IPS-18c (cell line): ENCODE results near the gene BECN2.

ENCODE experiments used
- H3K4me3 ChIP-seq: 2 replicates; pipeline ENCODE4 v1.7.0; 2013; ENCODE audit warnings: low read depth, mild to moderate bottlenecking, low read length, moderate library complexity; ENCODE audit not compliant: insufficient read depth
- H3K9me3 ChIP-seq: one replicate; pipeline ENCODE4 v1.6.1; 2013; ENCODE audit warnings: mild to moderate bottlenecking, low read length, moderate library complexity; ENCODE audit not compliant: control insufficient read depth, insufficient read depth

Gene BECN2

GRCh38 chr1:241957692-241958494 is at the start of gene BECN2:
BECN2 (plus strand) TSS chr1:241957767; CDS start chr1:241957767, 0 bp downstream.
- H3K9me3 ChIP-seq = no peaks in the 10 kb centered on the region
- H3K4me3 ChIP-seq = no peak within 1 kb of the TSS

- H3K9me3 ChIP-seq = no peaks in the 10 kb centered on the region
- H3K4me3 ChIP-seq = no peak overlapping the region
Observed at GRCh38 chr1:241916196-241916595, 41.4 kb upstream of the BECN2 start.

- H3K9me3 ChIP-seq = no peaks in the 10 kb centered on the region
- no peak overlapping the region for H3K4me3 ChIP-seq
Observed at GRCh38 chr1:241917487-241917886, 40.1 kb upstream of the BECN2 start.

GRCh38 chr1:241918879-241919278 is 38.7 kb upstream of the BECN2 start:
- H3K4me3 ChIP-seq = no peak overlapping the region
- H3K9me3 ChIP-seq = no peaks in the 10 kb centered on the region

- Histone ChIP-seq H3K4me3 (no peak overlapping the region), H3K9me3 (no peaks in the 10 kb centered on the region)
Observed at GRCh38 chr1:241924080-241924808, 33.3 kb upstream of the BECN2 start.

- no peaks in the 10 kb centered on the region for H3K9me3 ChIP-seq
- no peak overlapping the region for H3K4me3 ChIP-seq
Observed at GRCh38 chr1:241926141-241926540, 31.4 kb upstream of the BECN2 start.

GRCh38 chr1:241927321-241927720 is 30.2 kb upstream of the BECN2 start:
- Histone ChIP-seq H3K9me3 (no peaks in the 10 kb centered on the region), H3K4me3 (no peak overlapping the region)

GRCh38 chr1:241932845-241933244 is 24.7 kb upstream of the BECN2 start:
- Histone ChIP-seq H3K9me3 (no peaks in the 10 kb centered on the region), H3K4me3 (no peak overlapping the region)

GRCh38 chr1:241934201-241934848 is 23.2 kb upstream of the BECN2 start:
- Histone ChIP-seq H3K9me3 (no peaks in the 10 kb centered on the region), H3K4me3 (no peak overlapping the region)

- H3K9me3 ChIP-seq = no peaks in the 10 kb centered on the region
- H3K4me3 ChIP-seq = no peak overlapping the region
Observed at GRCh38 chr1:241934866-241935265, 22.7 kb upstream of the BECN2 start.

- Histone ChIP-seq H3K9me3 (no peaks in the 10 kb centered on the region), H3K4me3 (no peak overlapping the region)
Observed at GRCh38 chr1:241939798-241940197, 17.8 kb upstream of the BECN2 start.

- Histone ChIP-seq H3K4me3 (no peak overlapping the region), H3K9me3 (no peaks in the 10 kb centered on the region)
Observed at GRCh38 chr1:241942738-241943137, 14.8 kb upstream of the BECN2 start.

GRCh38 chr1:241944300-241944699 is 13.3 kb upstream of the BECN2 start:
- no peak overlapping the region for H3K4me3 ChIP-seq
- no peaks in the 10 kb centered on the region for H3K9me3 ChIP-seq

GRCh38 chr1:241947354-241947753 is 10.2 kb upstream of the BECN2 start:
- no peak overlapping the region for H3K4me3 ChIP-seq

GRCh38 chr1:241950390-241950789 is 7.2 kb upstream of the BECN2 start:
- no peaks in the 10 kb centered on the region for H3K9me3 ChIP-seq
- H3K4me3 ChIP-seq = no peak overlapping the region

More at GRCh38 chr1:241947354-241947753, 10.2 kb upstream of the BECN2 start:
- no peaks in the 10 kb centered on the region for H3K9me3 ChIP-seq

- Histone ChIP-seq H3K9me3 (no peaks in the 10 kb centered on the region), H3K4me3 (no peak overlapping the region)
Observed at GRCh38 chr1:241962153-241962552, 4.6 kb downstream of the BECN2 start.

GRCh38 chr1:241963722-241964121 is 6.2 kb downstream of the BECN2 start:
- H3K4me3 ChIP-seq = no peak overlapping the region
- no peaks in the 10 kb centered on the region for H3K9me3 ChIP-seq
